Neutrophil (primary cell): ENCODE measurements around the gene C19orf25.

Experiments
- H3K27ac ChIP-seq: fragments of 200-600 bp; sonication (generic); 2 replicates; pipeline ENCODE4 v1.5.1; 2016; ENCODE audit warnings: mild to moderate bottlenecking, moderate library complexity
- H3K27me3 ChIP-seq: fragments of 200-600 bp; sonication (generic); 2 replicates; pipeline ENCODE4 v1.6.0; 2016; ENCODE audit warnings: mild to moderate bottlenecking
- H3K36me3 ChIP-seq: fragments of 200-600 bp; sonication (generic); 2 replicates; pipeline ENCODE4 v1.5.1; 2017
- H3K4me1 ChIP-seq, 2 experiments: fragments of 200-600 bp in 1 of 2; sonication (generic) in 1 of 2; 1 replicate in 1 of 2; 2 replicates in 1 of 2; pipeline versions ENCODE4 v1.5.1 to v1.6.1; 2013 to 2016; ENCODE audit warnings: low read depth in 1 of 2, low read length in 1 of 2, mild to moderate bottlenecking in 1 of 2, moderate library complexity in 1 of 2; ENCODE audit not compliant: control insufficient read depth in 1 of 2, insufficient read depth in 1 of 2
- H3K4me3 ChIP-seq, 2 experiments: fragments of 200-600 bp in 1 of 2; sonication (generic) in 1 of 2; 1 replicate in 1 of 2; 2 replicates in 1 of 2; pipeline ENCODE4 v1.5.1; 2013 to 2016; ENCODE audit warnings: low read depth in 1 of 2, low read length in 1 of 2, mild to moderate bottlenecking in 1 of 2, moderate library complexity in 1 of 2
- H3K9me3 ChIP-seq: fragments of 200-600 bp; sonication (generic); 2 replicates; pipeline ENCODE4 v1.5.1; 2016
- CTCF ChIP-seq: fragments of 200-600 bp; sonication (generic); IDR thresholded peaks from 2 replicates; pipeline ENCODE4 v1.5.1; 2016; ENCODE audit warnings: antibody characterized with exemption

Gene C19orf25

DNA sequence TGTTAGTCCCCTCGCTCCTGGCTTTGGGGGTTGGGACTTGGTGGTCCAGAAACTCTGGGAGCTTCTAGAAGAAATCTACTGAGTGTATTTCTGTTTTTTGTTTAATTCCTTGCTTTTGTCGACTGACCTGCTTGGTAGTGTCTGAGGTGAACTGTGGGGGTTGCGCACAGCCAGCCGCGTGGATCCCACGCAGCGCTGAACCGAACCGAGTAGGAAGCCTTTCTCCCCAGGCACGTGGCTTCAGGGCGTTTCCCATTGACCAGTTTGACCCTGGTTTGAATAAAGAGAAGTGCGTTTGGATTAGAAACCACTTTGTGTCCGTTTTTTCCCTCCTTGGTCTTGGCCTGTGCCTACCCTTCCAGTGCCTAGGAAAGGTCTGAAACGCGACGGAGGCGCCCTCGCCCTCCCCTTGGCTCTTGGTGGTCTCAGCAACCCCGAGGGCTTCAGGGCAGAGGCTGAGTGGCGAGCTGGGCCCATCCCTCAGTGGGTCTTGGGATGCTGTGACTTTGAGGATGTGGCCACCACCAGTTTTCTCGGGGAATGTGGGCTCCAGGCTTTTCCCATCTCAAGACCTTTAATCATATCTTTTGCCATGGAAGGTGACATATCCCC is 43.5 kb downstream of the C19orf25 start:
- TF ChIP-seq CTCF: no peak
- H3K4me1 ChIP-seq: peaks cover 13 to 20% of the 10 kb centered on the region in 2 experiments
- no peaks in the 10 kb centered on the region for H3K9me3 ChIP-seq
- H3K4me3 ChIP-seq: no peak overlapping the region
- H3K27me3 ChIP-seq: no peaks in the 10 kb centered on the region
- peaks cover 50% of the 10 kb centered on the region for H3K36me3 ChIP-seq
- H3K27ac ChIP-seq: no peak overlapping the region

DNA sequence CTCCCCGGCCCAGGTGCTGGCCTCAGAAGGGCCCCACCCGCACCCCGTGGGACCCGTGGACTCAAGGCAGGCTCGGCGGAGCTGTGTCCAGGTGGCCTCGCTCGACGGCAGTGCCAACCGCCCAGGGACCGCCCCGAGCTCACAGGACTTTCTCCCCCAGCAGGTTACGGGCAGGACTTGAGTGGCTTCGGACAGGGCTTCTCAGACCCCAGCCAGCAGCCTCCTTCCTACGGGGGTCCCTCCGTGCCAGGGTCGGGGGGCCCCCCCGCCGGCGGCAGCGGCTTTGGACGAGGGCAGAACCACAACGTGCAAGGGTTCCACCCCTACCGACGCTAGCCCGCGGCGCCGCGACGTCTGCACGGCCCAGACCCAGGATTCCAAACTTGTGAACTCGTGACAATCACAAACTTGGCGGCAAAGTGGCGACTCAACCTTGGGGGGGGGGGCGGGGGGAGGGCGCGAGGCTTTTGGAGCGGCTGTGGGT is 44.4 kb downstream of the C19orf25 start:
- no peak overlapping the region for H3K27ac ChIP-seq
- peaks cover 11 to 17% of the 10 kb centered on the region in 2 experiments for H3K4me1 ChIP-seq
- H3K9me3 ChIP-seq: no peaks in the 10 kb centered on the region
- no peaks in the 10 kb centered on the region for H3K27me3 ChIP-seq
- peaks cover 50% of the 10 kb centered on the region for H3K36me3 ChIP-seq
- no peak for TF ChIP-seq CTCF
- no peak overlapping the region for H3K4me3 ChIP-seq

DNA sequence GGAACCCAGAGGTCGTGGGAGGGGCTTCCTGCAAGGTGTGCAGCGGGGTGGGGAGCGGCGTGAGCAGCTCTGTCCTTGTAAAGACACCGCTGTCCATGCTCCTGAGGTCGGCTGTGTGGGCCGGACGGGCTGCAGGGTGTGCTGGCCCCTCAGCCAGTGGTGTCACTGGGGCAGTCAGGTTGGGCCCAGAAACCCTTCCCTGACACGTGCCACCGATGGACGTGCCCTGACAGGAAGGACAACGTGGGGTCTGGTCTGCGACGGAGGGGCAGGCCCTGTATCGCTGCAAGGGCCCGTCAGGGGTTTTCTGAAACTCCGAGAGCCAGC is 45.0 kb downstream of the C19orf25 start:
- no peak overlapping the region for H3K27ac ChIP-seq
- TF ChIP-seq CTCF: no peak
- peaks cover 5 to 11% of the 10 kb centered on the region in 2 experiments for H3K4me1 ChIP-seq

DNA sequence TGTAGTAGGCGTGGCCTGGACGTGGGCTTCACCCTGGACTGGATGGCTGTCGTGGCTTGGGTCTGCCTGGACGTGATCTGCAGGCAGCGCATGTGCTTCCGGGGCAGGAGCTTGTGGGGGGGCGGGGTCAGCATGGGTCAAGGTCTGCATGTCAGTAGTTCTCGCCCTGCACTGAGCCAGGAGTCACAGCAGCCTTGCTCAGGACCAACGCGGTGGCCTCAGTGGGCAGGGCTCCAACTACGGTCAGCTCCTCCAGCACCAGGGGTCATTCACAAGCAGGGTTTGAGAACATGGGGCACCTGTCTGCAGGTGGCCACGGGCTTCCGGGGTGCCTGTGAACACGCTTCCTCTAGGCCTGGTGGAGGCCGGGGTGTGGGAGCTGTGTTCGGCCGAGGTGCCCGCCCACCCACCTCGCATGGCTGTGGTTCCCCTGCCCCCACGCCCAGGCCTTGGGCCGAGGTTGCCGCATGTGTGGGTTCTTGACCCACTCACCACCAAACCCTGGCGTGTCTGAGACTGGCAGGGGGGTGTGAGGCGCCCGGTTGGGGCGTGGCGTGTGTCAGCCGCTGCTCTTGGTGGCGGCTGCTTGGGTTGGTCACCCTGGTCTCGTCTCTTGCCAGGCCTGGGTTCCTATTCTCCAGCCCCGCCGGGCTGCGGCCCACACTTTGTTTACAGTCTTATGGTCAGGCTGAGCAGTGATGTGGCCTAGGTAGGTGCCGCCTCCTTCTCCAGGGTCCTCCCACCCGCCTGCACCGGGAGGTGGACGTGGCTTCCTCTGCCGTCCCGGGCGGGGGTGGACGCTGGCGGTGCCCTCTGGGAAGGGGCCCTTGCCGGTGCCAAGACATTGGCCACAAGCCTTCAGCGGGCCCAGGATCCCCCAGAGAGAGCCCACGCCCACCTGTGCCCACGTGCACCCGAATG is 45.6 kb downstream of the C19orf25 start:
- H3K27me3 ChIP-seq: no peaks in the 10 kb centered on the region
- H3K27ac ChIP-seq: no peak overlapping the region
- TF ChIP-seq CTCF: no peak
- H3K4me1 ChIP-seq: peaks cover 3 to 5% of the 10 kb centered on the region in 2 experiments
- no peak overlapping the region for H3K4me3 ChIP-seq
- no peaks in the 10 kb centered on the region for H3K9me3 ChIP-seq
- H3K36me3 ChIP-seq: peaks cover 62% of the 10 kb centered on the region

More for the DNA sequence above, 45.0 kb downstream of the C19orf25 start:
- Histone ChIP-seq H3K36me3 (peaks cover 55% of the 10 kb centered on the region), H3K9me3 (no peaks in the 10 kb centered on the region), H3K27me3 (no peaks in the 10 kb centered on the region), H3K4me3 (no peak overlapping the region)

DNA sequence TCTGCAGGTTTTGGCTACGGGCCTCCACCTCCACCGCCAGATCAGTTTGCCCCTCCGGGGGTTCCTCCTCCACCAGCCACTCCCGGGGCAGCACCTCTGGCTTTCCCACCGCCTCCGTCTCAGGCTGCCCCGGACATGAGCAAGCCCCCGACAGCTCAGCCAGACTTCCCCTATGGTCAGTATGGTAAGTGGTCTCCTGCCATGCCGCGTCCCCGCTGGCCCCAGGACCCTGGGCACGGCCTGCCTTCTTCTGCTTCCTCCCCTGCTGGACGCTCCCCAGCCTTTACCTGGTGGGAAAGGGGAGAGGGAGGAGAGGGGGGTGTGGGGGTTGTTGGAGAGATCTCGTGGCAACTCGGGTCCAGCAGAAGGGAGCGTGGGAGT is 46.5 kb downstream of the C19orf25 start:
- TF ChIP-seq CTCF: no peak
- H3K27me3 ChIP-seq: no peaks in the 10 kb centered on the region
- H3K4me1 ChIP-seq: no peaks in the 10 kb centered on the region
- no peaks in the 10 kb centered on the region for H3K9me3 ChIP-seq
- no peak overlapping the region for H3K4me3 ChIP-seq
- no peak overlapping the region for H3K27ac ChIP-seq
- H3K36me3 ChIP-seq: peaks cover 68% of the 10 kb centered on the region
